Measurements from ENCODE around the gene RRP15. TPM values are rescaled to one million over a fixed set of nuclear protein-coding genes. Genes with fewer than 3 reads are reported as not detected.

The RRP15 gene
- total RNA-seq, 1 experiment from 2014 or later = 32.1 TPM

GRCh38 chr1:218304281-218305039, 19.4 kb downstream of the RRP15 start:
- no peak for TF ChIP-seq SIN3A (IDR thresholded peaks at IDR 0.05; ENCODE audit: borderline replicate concordance, insufficient read depth, low read depth, low read length)
- TF ChIP-seq CTCF (IDR thresholded peaks at IDR 0.05) = no peak
- BruUV-seq (replicated peaks) = no TSS peak
- ATAC-seq (no peak), DNase-seq (ENCODE audit: low read depth, low spot score) (no peak)
- no peaks in the 10 kb centered on the region for H3K27me3 ChIP-seq (ENCODE audit: control insufficient read depth, insufficient read depth, low read length)
- in situ Hi-C loops (cut with HindIII; ENCODE audit: low pct_unique_long_range_greater_than_20kb, low sequenced_read_pairs) (no loop called here), intact Hi-C loops (cut with micrococcal nuclease; ENCODE audit: unreplicated experiment) (no loop called here)
- ChIA-PET CTCF (no interaction called here), POLR2A (interaction anchor here (0.7 kb wide), 1 partner anchor 1403 kb away, joined by 3 read pairs; no protein-coding TSS in a partner anchor)
- no peaks in the 10 kb centered on the region for H3K9me3 ChIP-seq (ENCODE audit: control insufficient read depth, insufficient read depth, low read depth, low read length)
- no peaks in the 10 kb centered on the region for H3K4me1 ChIP-seq (ENCODE audit: control insufficient read depth, insufficient read depth, low read length)
- no peak overlapping the region for H3K4me3 ChIP-seq (ENCODE audit: low read depth in 2 of 2, low read length in 2 of 2)
- H3K36me3 ChIP-seq (ENCODE audit: control insufficient read depth, insufficient read depth, low read length) = peaks cover 20% of the 10 kb centered on the region; the same call in 1 of the 2 replicates
- no peak overlapping the region for H3K27ac ChIP-seq (ENCODE audit: low read length)

GRCh38 chr1:218305472-218306064, 20.5 kb downstream of the RRP15 start:
- ChIA-PET CTCF (no interaction called here), POLR2A (no interaction called here)
- H3K27me3 ChIP-seq (ENCODE audit: control insufficient read depth, insufficient read depth, low read length) = no peaks in the 10 kb centered on the region
- no peaks in the 10 kb centered on the region for H3K4me1 ChIP-seq (ENCODE audit: control insufficient read depth, insufficient read depth, low read length)
- peaks cover 20% of the 10 kb centered on the region; the same call in 1 of the 2 replicates for H3K36me3 ChIP-seq (ENCODE audit: control insufficient read depth, insufficient read depth, low read length)
- H3K4me3 ChIP-seq (ENCODE audit: low read depth in 2 of 2, low read length in 2 of 2) = no peak overlapping the region
- H3K9me3 ChIP-seq (ENCODE audit: control insufficient read depth, insufficient read depth, low read depth, low read length) = no peaks in the 10 kb centered on the region
- BruUV-seq (replicated peaks) = no TSS peak
- in situ Hi-C loops (cut with HindIII; ENCODE audit: low pct_unique_long_range_greater_than_20kb, low sequenced_read_pairs) (no loop called here), intact Hi-C loops (cut with micrococcal nuclease; ENCODE audit: unreplicated experiment) (no loop called here)
- H3K27ac ChIP-seq (ENCODE audit: low read length) = no peak overlapping the region
- DNase-seq (ENCODE audit: low read depth, low spot score) (no peak), ATAC-seq (no peak)
- TF ChIP-seq POLR2AphosphoS5 (IDR thresholded peaks at IDR 0.05; ENCODE audit: low read depth, low read length) = no peak
- no peak for TF ChIP-seq REST (IDR thresholded peaks at IDR 0.05; ENCODE audit: insufficient read depth in 1 of 2, low read depth in 2 of 2, low read length in 1 of 2)
- no peak for TF ChIP-seq SIN3A (IDR thresholded peaks at IDR 0.05; ENCODE audit: borderline replicate concordance, insufficient read depth, low read depth, low read length)
- TF ChIP-seq CTCF (IDR thresholded peaks at IDR 0.05) = no peak
- no peak for TF ChIP-seq TCF7L2 (IDR thresholded peaks at IDR 0.05; ENCODE audit: low read depth, low read length)

Measured in Panc1 (cell line).